HFFc6 (cell line): ENCODE results near the gene SIAH2. TPM values are rescaled to one million over a fixed set of nuclear protein-coding genes. Genes with fewer than 3 reads are reported as not detected.

ENCODE experiments used
- DNase-seq: peaks from one replicate; pipeline ENCODE4 v3.0.0-alpha.2; 2018
- H3K27ac Mint-ChIP-seq: 2 replicates; pipeline ENCODE4 v1.8.0; 2020; ENCODE audit warnings: mild to moderate bottlenecking, mixed read lengths
- H3K27me3 Mint-ChIP-seq: 2 replicates; pipeline ENCODE4 v1.8.0; 2021; ENCODE audit warnings: mild to moderate bottlenecking, moderate library complexity, mixed read lengths; ENCODE audit not compliant: insufficient read depth
- H3K36me3 Mint-ChIP-seq: 2 replicates; pipeline ENCODE4 v1.8.0; 2021; ENCODE audit warnings: low read depth, mixed read lengths
- H3K4me1 Mint-ChIP-seq: 2 replicates; pipeline ENCODE4 v1.8.0; 2020; ENCODE audit warnings: low read depth, mixed read lengths
- H3K4me3 Mint-ChIP-seq: 2 replicates; pipeline ENCODE4 v1.8.0; 2020; ENCODE audit warnings: mild to moderate bottlenecking, moderate library complexity, mixed read lengths
- H3K9me3 Mint-ChIP-seq: 2 replicates; pipeline ENCODE4 v1.8.0; 2020; ENCODE audit warnings: mild to moderate bottlenecking, mixed read lengths
- CTCF ChIP-seq: fragments of 200-600 bp; sonication (generic); IDR thresholded peaks from 2 replicates; pipeline ENCODE4 v1.5.0; 2021; ENCODE audit warnings: antibody characterized with exemption, mild to moderate bottlenecking
- total RNA-seq, 6 experiments: library from RNA; stranded (reverse); fragmentation: NEBNext Ultra II Directional; extraction: Animal tissue kit (Norgen Biotek cat#: 25700); gene quantifications; 2 replicates in 1 of 6; 3 replicates in 5 of 6; pipeline ENCODE4 v1.2.3, GENCODE V29; 2021

The SIAH2 gene
- total RNA-seq, 6 experiments from 2014 or later, result 14.6 to 18.2 (median 15.9) TPM

DNA sequence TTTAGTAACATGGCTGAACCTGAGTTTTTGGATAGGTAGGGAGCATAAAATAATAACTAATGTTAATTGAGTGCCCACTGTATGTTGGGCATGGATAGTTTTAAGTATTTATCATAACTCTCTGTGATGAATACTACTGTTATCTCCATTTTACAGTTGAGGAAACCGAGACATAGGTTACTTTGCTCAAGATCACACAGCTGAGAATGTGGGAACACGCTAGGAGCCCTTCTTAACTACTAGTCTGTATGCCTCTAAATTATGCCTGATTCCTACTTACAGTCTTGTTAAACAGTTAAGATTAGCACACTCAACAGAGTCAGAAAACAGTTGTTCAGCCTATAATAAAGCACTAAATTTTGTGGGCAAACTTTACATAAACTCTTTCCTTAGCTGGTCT lies 2.0 kb upstream of the SIAH2 start:
- no peak for DNase-seq
- TF ChIP-seq CTCF, result no peak
- Mint-ChIP-seq H3K9me3 (no peaks in the 10 kb centered on the region), H3K36me3 (no peaks in the 10 kb centered on the region), H3K4me3 (peak overlapping the region; percentile 95; the same call in 1 of the 2 replicates), H3K27ac (no peak overlapping the region), H3K4me1 (peaks cover 42% of the 10 kb centered on the region), H3K27me3 (no peaks in the 10 kb centered on the region; the same call in 1 of the 2 replicates)

- Mint-ChIP-seq H3K4me3 (peak overlapping the region; percentile 95), H3K27me3 (no peaks in the 10 kb centered on the region; the same call in 1 of the 2 replicates), H3K27ac (peak overlapping the region; percentile 99; the same call in 1 of the 2 replicates), H3K36me3 (no peaks in the 10 kb centered on the region), H3K9me3 (no peaks in the 10 kb centered on the region), H3K4me1 (peaks cover 45% of the 10 kb centered on the region)
- no peak for DNase-seq
- TF ChIP-seq CTCF, result no peak
Measured at GRCh38 chr3:150764566-150764965, 1.6 kb upstream of the SIAH2 start.

- peak; percentile 48 for DNase-seq
- Mint-ChIP-seq H3K36me3 (no peaks in the 10 kb centered on the region), H3K4me1 (peaks cover 51% of the 10 kb centered on the region), H3K27me3 (no peaks in the 10 kb centered on the region; the same call in 1 of the 2 replicates), H3K9me3 (no peaks in the 10 kb centered on the region), H3K4me3 (peak overlapping the region; percentile 95), H3K27ac (peak overlapping the region; percentile 99)
- TF ChIP-seq CTCF, result peak; percentile 70
Measured at GRCh38 chr3:150763841-150764483, 993 bp upstream of the SIAH2 start.

DNA sequence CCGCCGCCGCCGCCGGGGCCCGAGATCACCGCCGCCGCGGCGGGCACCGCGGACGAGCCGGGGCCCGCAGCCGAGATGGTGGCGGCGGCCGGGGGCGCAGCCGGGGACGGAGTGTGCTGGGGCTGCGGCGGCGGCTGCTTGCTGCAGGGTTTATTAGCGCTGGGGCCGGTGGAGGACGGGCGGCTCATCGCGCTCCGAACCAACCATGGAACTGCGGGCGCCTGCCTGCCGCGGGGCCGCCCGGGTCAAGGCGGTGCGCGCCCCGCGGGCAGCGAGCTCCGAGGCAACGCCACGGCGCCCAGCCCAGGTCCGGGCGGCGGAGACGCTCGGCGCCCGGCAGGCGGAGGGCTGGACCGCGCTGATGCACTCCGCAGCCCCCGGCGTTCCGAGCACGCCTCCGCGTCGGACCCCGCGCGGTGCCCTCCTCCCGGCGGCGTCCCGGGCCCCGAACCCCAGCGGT lies 277 bp downstream of the SIAH2 start:
- no peak for TF ChIP-seq CTCF
- Mint-ChIP-seq H3K27ac (peak overlapping the region; percentile 93), H3K4me1 (peaks cover 60% of the 10 kb centered on the region), H3K27me3 (no peaks in the 10 kb centered on the region; the same call in 1 of the 2 replicates), H3K9me3 (no peaks in the 10 kb centered on the region), H3K36me3 (peaks cover 5% of the 10 kb centered on the region), H3K4me3 (peak overlapping the region; percentile 97)
- DNase-seq, result no peak

DNA sequence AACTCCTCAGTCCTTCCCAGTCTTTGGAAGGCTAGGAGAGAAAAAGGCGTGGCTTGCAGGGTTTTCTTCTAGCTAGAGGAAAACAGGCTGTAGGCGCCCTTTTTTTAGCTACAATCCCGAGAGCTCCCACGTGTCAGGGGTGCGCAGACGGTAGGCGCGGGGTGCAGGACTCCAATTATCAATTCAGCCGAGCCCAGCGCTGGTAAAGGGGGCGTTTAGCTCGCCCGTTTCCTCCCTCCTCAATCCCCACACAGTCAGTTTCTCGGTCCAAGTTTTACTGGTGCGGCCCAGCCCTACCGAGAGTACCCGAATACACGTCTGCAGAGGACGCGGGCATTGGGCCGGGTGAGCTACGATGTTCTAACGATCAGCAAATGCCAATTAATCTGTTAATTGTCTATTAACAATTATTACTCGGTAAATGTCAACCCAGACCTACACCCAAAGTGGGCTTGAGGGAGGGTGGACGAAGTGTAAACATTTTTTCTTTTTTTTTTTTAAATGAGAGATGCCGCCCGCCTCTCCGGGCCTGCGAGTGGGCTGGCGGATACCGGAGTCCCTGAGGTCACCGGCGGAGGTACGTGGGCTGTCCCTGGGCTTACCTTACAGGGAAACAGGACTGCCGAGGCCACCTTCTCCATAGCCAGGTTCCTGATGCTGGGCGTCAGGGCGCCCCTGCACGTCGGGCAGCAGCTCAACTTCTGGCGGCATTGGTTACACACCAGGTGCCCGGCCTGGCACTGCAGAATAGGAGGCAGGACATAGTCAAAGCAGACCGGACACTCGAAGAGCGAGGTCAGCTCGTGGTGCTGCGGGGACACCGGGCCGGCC lies 923 bp downstream of the SIAH2 start:
- no peaks in the 10 kb centered on the region for H3K9me3 Mint-ChIP-seq
- DNase-seq, result peak; percentile 57
- TF ChIP-seq CTCF, result no peak
- peaks cover 67% of the 10 kb centered on the region for H3K4me1 Mint-ChIP-seq
- peaks cover 5% of the 10 kb centered on the region for H3K36me3 Mint-ChIP-seq
- no peaks in the 10 kb centered on the region; the same call in 1 of the 2 replicates for H3K27me3 Mint-ChIP-seq
- H3K4me3 Mint-ChIP-seq, result peak overlapping the region; percentile 97
- peak overlapping the region; percentile 93 for H3K27ac Mint-ChIP-seq
